Amygdala (tissue), 56 donors: ENCODE measurements around the gene SH3TC2.
"Not testable (repeated sequence)": the region's sequence is repeated elsewhere in the genome, so short reads cannot be mapped to it uniquely, and the experiment has no call there.

Experiments used
- DNase-seq, 56 donors: peaks; one replicate each; lab custom pipeline; 2025; lab: John Stamatoyannopoulos, UW

SH3TC2 gene

DNA sequence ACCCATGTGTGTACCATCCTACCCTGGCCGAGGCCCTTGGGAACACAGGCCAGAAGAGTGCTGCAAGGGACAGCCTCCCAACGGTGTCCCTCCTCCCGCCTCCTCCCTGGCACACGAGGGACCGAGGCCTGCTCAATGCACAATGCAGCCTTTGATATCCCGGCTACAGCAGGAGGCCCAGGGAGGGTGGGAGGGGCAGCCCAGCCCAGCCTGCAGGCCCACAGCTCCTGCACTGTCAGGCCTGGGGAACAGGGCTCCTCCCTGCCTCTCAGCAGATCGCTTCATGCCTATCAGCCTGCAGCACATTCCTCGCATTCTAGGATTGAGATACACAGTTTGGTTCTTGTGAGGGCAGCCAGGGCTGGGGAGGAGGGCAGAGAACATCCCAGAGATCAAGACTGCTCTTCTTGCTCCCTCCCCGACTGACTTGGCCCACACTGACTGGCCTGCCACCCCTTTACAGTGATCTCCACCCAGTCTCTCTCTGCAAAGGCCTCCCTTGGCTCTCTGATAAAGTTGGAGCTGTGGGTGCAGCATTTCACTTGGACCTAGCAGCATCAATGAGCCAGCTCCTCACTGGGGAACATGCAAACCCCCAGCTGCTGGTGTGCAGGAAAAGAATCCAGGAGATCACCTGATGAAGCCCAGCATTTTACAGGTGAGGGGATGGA lies at the start of gene SH3TC2:
SH3TC2 (minus strand) TSS at position 46 of the 671 bp plus-strand sequence; CDS start at position 6, 40 bp downstream.
- peak; percentile 17 to 96 (median 80) for DNase-seq

DNA sequence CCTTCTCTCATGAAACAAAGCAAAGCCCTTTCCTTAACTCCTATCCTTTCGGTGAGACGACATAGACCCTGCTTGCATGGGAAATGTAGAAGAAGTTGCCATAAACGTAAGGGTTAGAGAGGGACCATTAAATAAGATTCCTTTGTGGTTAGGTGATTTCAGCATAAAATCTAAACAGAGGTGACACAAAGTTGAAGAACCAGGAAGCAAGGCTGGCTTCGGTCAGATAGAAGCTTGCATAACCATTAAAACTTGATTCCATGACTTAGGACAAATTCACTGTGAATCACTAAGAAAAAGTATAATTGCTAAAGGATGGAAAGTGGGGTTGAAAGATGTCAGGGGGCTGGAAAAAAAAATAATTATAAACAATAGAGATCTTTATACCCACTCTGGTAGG lies 47.5 kb upstream of the SH3TC2 start:
- DNase-seq = no peak

DNA sequence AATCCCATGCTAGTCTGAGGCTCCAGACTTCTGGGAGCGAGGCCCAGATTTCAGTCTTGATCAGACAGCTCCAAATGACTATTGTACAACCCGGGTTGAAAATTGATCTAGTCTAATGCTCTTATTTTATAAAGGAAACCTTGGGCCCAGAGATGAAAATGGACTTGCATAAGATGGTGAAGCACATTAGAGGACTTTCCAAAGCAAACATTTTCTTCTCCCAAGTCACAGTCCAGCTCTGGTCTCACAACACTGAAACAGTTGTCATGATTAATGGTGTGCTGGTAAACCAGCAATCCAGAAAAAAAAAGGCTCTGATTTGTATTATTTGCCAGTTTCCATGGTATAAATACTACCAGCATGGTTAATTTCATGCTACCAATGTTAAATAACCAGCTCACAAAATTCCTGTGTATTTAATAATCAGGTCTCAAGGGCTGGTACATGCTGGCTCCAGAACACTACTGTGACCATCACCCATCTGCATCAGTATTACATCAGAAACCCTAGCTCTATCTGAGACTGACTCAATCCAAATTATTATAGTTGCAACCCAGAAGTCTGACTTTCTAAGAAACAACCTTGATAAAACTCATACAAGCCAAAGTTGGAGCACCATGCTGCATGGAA lies 45.9 kb upstream of the SH3TC2 start:
- no peak for DNase-seq

DNA sequence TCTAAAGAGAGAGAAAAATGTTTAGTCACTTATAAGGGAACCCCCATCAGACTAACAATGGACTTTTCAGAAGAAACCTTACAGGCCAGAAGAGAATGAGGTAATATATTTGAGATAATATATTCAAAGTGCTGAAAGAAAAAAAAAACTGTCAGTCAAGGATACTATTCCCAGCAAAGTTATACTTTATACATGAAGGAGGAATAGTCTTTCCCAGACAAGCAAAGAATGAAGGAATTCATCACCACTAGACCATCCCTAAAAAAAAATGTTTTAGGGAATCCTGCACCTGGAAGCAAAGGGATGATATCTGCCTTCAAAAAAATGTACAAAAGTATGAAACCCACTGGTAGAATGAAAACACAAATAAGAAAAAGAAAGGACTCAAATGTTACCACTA lies 37.5 kb upstream of the SH3TC2 start:
- no peak for DNase-seq

DNA sequence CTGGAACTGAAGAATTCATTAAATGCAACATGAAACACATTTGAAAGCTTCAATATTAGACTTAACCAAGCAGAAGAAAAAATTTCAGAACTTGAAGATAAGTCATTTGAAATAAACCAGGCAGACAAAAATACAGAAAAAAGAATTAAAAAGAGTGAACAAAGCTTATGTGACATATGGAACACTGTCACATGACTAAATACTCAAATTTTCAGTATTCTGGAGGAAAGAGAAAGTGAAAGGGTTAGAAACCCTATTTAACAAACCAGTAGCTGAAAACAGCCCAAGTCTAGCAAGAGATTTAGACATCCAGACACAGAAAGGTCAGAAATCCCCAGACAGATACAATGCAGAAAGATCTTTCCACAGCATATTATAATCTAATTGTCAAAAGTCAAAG lies 37.1 kb upstream of the SH3TC2 start:
- DNase-seq = no peak

DNA sequence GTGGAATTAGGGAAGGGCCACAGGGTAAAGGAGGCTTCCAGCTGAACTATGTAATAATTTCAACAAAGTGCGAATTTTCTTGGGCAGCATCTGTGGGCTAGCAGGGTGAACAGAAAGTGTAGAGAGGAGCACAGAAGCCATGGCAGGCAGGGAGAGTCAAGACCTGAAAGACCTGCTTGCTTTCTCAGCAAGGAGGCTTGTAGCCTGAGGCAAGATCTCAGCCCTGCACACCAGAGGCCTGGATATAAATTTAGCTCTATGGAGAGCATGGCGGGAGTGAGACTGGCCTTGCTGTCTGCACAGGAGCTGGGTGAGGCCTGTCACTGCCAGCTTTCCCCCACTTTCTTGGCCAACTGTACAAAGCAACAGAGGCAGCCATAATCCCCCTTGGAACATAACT lies 32.1 kb upstream of the SH3TC2 start:
- DNase-seq = no peak

DNA sequence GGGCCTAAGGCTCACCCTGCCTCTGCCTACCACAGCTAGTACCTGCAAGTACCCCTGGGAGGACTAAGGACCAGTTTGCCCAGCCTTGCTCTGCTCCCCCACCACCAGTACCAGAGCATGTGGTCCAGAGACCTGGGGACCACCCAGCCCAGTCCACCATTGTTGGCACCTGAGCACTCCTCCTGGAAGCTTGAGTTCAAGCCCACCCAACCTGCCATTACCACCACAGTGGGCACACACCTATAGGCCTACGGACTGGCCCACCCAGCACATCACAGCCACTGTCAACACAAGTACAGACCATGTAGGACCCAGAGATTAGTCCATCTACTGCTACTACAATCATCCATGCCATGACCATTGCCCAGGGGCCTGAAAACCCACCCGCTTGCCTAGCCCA lies 30.8 kb upstream of the SH3TC2 start:
- DNase-seq = no peak

DNA sequence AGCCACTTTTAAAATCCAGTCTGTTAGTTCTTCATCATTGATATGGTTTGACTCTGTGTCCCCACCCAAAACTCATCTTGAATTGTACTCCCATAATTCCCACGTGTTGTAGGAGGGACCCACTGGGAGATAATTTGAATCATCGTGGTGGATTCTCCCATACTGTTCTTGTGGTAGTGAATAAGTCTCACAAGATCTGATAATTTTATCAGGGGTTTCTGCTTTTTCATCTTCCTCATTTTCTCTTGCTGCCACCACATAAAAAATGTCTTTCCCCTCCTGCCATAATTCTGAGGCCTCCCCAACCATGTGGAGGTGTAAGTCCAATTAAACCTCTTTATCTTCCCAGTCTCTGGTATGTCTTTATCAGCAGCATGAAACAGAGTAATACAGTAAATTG lies 26.9 kb upstream of the SH3TC2 start:
- no peak for DNase-seq

DNA sequence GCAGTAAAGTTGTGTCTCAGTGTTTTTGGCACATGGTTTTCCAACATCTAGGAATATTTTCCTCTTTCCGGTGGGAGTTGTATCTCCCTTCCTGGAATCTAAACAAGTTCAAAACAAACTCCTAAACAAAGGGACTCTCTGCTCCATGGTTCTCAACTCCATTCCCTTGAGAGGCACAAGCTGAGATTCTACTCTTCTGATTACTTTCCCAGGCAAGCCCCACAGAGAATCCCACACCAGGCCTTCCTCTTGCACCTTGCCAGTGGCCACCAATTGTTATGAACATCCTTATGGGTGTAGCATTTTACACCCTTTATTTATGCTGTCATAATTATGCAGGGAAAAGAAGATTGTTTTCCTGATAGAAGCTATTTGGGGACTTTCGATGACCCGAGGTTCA lies 25.8 kb upstream of the SH3TC2 start:
- DNase-seq = no peak

DNA sequence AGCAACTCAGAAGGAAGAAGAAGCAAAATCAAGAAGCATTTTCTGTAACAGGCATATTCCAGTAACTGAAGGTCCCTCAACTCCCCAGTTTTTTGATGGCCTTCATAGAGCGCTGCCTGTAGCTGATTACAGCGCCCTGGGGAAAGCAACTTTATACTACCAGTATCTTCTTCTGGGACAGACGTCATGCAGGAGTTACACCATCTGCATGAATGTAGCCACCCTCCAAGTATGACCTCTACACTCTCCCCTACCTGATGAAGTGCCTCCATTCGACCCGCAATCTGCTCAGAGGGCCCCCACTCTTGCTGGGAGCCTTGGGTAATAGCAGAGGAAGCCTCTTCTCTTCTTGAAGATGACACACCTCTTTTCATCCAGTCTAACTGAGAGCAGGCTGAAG lies 21.0 kb upstream of the SH3TC2 start:
- DNase-seq = no peak

DNA sequence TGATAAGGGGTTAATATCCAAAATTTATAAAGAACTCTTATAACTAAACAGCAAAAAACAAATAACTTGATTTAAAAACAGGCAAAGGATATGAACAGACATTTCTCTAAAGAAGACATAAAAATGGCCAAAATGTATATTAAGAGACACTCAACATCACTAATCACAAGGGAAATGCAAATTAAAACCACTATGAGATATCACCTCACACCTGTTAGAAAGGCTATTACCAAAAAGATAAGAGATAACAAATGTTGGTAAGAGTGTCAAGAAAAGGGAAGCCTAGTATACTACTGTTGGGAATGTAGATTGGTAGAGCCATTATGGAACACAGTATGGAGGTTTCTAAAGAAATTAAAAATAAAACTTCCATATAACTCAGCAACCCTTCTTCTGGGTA lies 19.4 kb upstream of the SH3TC2 start:
- no peak for DNase-seq

DNA sequence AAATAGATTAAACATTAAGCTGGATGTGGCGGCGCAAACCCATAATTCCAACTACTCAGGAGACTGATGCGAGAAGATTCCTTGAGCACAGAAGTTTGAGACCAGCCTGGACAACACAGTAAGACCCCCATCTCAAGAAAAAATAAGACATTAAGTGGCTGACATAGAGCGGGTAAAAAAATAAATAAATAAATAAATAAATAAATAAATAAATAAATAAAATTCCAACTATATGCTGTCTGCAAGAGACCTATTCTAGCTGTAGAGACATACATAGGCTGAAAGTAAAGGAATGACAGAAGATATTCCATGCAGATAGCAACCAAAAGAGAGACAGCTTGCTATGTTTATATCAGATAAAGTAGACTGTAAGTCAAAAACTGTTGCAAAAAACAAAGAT lies 17.4 kb upstream of the SH3TC2 start:
- DNase-seq = no peak

DNA sequence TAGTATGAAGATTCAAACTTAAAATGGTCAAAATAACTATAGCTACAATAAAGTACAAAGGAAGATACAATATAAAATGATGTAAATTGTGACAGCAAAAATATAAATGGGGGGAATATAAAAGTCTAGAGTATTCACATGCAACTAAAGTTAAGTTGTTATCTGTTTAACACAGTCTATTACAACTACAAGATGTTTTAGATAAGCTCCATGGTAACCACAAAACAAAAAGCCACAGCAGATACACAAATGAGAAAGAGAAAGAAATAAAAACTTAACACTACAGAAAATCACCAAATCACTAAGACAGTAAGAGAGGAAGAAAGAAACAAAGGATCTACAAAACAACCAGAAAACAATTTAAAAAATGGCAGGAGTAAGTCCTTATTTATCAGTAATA lies 17.0 kb upstream of the SH3TC2 start:
- DNase-seq = no peak

DNA sequence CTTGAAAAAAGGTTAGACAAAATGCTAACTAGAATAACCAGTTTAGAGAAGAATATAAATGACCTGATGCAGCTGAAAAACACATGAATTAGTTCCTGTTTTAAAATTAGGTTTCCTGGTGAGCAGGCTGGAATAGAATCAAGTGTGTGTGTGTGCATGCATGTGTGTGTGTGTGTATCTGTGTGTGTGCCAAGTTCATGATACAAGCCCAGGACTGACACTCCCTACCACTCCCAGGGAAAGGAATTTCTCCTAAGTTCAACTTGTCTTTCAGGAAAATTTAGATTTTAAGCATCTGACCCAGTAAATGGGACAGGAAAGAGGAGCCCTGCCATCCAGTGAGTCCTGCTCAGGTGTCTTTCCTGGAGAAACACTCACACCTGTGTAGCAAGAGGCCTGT lies 11.2 kb upstream of the SH3TC2 start:
- DNase-seq = not testable (repeated sequence)

DNA sequence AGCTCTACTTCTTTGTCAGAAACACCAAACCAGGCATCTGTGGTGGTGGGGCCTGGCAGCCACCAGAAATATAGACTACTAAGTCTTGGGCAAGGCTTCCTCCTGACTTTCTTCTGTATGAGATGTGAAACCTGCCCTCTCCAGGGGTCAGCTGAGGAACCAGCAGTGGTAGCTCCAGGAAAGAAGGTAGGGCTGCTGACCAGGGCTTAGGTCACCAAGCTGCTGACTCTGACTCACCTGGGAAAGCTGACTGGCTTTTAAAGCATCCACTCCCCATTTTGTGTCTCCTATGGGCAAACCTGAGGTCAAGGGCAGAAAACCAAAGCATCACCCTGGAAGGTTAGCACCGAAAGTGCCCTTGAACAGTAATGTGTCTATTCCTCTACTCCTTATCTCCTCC lies 10.4 kb upstream of the SH3TC2 start:
- DNase-seq = no peak

DNA sequence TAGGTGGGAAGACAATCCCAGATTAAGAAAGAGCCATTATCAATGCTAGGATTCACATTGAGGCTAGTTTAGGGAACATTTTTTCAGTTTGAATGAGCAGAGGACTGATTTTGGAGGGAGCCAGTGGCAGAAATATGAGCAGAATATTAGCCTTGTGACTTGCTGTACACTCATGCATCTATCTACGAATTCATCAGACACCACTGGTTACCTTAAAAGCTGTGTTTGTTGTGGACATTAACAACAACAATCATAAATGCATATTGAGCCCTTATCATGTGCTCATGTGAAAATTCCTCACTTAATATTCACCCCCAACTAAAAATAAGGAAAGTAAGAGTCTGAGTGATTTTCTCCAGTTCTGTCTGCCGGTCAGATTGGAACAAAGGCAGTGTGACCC lies 9.9 kb upstream of the SH3TC2 start:
- no peak for DNase-seq

DNA sequence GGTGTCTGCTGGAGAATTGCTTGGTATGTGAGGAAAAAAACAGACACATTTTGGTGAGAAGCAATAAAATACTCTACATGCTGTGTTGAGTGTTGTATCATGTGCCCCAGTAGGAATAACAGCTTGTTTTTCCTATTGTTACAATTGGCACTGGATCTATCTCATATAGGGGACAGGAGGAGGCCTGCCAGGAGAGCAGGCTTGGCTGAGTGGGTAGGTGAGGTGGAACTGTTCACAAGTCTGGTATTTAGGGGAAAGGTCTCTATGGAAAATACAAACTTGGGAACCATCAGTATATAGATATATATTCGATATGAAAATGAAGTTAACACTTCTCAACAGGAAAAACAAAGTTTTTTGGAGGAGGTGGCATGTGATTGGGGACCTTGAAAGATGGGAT lies 9.5 kb upstream of the SH3TC2 start:
- DNase-seq = no peak

DNA sequence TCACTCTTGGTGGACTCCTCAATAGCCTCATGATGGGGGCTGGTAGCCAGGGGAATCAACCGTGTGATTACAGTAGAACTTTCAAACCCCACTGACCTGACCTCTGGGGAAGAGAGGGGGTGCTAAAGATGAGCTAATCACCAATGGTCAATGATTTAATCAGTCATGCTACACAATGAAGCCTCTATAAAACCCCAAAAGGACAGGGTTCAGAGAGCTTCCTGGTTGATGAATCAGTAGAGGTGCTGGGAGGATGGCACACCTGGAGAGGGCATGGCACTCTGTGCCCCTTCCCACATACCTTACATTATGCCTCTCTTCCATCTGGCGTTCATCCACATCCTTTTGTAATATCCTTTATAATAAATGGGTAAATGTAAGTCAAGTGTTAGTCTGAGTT lies 8.9 kb upstream of the SH3TC2 start:
- DNase-seq = no peak

DNA sequence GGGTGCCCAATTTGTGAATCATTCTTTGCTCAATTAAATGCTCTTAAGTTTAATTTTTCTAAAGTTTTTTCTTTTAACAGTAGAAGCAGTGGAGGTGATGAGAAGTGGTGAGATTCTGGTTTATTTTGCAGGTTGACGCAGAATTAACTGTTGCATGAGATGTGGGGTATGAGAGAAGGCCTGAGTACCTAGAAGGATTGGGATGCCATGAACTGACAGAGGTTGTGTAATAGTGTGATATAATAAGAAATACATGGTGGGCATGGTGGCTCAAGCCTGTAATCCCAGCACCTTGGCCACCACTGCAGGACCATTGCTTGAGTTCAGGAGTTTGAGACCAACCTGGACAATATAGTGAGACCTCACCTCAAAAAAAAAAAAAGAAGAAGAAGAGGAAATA lies 8.4 kb upstream of the SH3TC2 start:
- no peak for DNase-seq

DNA sequence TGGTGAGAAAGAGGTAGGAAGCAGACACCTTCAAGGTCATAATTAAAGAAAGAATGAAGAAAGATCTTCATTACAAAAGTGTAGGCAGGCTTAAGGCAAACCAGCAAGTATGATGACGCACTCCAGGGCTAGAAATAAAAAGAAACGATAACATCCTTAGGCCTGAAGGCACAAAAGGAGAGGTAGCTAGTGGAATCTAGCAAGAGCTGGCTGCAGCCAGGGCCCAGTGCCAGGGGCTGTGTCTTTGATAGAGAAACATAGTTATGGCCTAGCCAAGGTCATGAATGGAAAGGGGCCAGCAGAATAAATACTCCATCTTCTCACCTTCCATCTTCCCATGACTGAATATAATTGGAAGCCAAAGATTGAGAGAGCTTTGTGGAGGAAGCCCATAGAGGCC lies 6.8 kb upstream of the SH3TC2 start:
- DNase-seq = no peak

DNA sequence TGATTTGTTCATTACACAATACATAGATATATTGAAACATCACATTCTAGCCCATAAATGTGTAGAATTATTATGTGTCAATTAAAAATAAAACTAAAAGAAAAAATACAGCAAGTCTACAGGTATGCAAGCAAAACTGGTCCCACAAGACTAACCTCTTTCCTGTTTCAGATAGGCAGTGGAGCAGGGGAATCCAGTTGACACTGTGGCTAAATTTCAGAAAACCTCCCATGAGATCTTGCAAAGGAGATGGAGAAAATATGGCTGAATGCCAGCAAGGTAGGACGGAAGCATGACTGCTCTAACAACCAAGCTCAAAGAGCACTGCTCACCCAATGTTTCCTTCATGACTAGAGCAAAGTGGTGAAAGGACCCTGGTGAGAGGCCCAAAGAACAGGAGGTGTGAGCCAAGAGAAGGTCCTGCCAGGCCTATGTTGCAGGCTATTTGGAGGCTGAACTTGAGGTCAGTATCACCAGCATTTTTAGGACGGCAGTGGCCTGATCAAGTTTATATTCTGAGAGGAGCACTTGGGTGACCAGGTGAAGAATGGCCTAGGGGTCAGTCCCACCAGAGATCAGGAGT lies 1.1 kb upstream of the SH3TC2 start:
- no peak for DNase-seq

DNA sequence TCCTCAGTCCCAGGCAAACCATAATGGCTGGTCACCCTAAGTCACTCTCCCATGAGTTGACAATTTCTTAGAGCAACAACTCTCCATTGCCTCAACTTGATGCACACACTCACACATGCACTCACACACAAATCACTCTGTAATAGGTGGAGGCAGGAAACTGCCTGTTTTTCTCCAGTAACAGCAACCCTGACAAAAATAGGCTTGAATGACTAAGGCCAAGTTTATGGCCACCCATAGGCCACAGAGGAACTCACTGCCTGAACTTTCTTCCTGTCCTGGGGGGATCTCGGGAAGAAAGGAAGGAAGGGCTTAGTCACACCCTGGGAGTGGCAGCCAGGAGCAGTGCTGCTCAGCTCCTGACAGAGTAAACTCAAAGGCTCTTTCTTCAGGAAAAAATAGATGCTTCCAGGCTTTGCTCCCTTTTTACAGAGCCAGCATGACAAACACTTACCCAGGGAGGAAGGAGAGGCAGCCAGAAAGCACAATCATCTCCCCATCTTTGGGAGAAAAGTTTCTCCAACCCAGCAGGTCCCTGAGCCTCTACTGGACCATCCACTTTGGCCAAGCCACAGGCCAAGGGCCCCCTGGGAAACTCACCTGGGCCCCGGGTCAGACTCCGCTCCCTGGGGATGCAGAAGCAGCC lies 368 bp downstream of the SH3TC2 start:
- DNase-seq = peak in 5 of 56 donors; percentile 19 to 58 (median 29)
